Prostate gland (tissue), 2 donors: Measurements from ENCODE around the gene DHX9.

ENCODE experiments used
- CTCF ChIP-seq, 4 experiments: fragments of 200-600 bp in 2 of 4; fragments of 450-650 bp in 2 of 4; sonication (generic) in 2 of 4; IDR thresholded peaks; 1 replicate in 3 of 4; 2 replicates in 1 of 4; pipeline ENCODE4 v1.5.1; 2016 to 2019; ENCODE audit warnings: antibody characterized with exemption in 4 of 4, mild to moderate bottlenecking in 2 of 4, moderate library complexity in 2 of 4
- POLR2A ChIP-seq: fragments of 450-650 bp; IDR thresholded peaks from one replicate; pipeline ENCODE4 v1.6.1; 2016; ENCODE audit warnings: antibody characterized with exemption, mild to moderate bottlenecking

GRCh38 chr1:182817802-182818201, 21.3 kb upstream of the DHX9 start:
- TF ChIP-seq POLR2A (no peak), CTCF (IDR thresholded peaks at IDR 0.05) (no peak)
